Omental fat pad (tissue), 4 donors: ENCODE data around the gene GMDS. TPM values are rescaled to one million over a fixed set of nuclear protein-coding genes. Genes with fewer than 3 reads are reported as not detected.

Experiments
- ATAC-seq: fragments of 150-250 bp; one replicate; pipeline ENCODE4 v1.9.1; 2016; ENCODE audit warnings: mild to moderate bottlenecking, moderate library complexity; ENCODE audit not compliant: low FRiP score
- DNase-seq: peaks from one replicate; pipeline ENCODE4 v3.0.0-alpha.2; 2019; ENCODE audit warnings: low spot score
- CTCF ChIP-seq, 3 donors: fragments of 450-650 bp; IDR thresholded peaks; one replicate each; pipeline ENCODE4 v1.5.1; 2016 to 2017; ENCODE audit warnings: antibody characterized with exemption in 3 of 3, mild to moderate bottlenecking in 3 of 3, moderate library complexity in 2 of 3
- total RNA-seq, 4 donors: library from RNA; depleted of rRNA; stranded (reverse); fragments of >200 nt; gene quantifications; one replicate each; pipeline ENCODE4 v1.1.0, GENCODE V29; 2016

Gene GMDS
- total RNA-seq, 4 donors from 2014 or later, result 5.6 to 20.6 (median 10.7) TPM

- no peak for ATAC-seq
- TF ChIP-seq CTCF (IDR thresholded peaks at IDR 0.05), result no peak
- DNase-seq, result no peak
Measured at GRCh38 chr6:1870251-1870650, 375.2 kb downstream of the GMDS start.

- TF ChIP-seq CTCF (IDR thresholded peaks at IDR 0.05), result no peak
- DNase-seq, result no peak
- ATAC-seq, result no peak
Measured at GRCh38 chr6:1869769-1870168, 375.6 kb downstream of the GMDS start.

- no peak for TF ChIP-seq CTCF (IDR thresholded peaks at IDR 0.05)
- ATAC-seq, result no peak
- DNase-seq, result no peak
Measured at GRCh38 chr6:1869308-1869707, 376.1 kb downstream of the GMDS start.

GRCh38 chr6:1868561-1869261 lies 376.7 kb downstream of the GMDS start:
- no peak for TF ChIP-seq CTCF (IDR thresholded peaks at IDR 0.05)
- DNase-seq (no peak), ATAC-seq (no peak)

- no peak for ATAC-seq
- no peak for TF ChIP-seq CTCF (IDR thresholded peaks at IDR 0.05)
- no peak for DNase-seq
Measured at GRCh38 chr6:1867197-1867596, 378.2 kb downstream of the GMDS start.

- TF ChIP-seq CTCF (IDR thresholded peaks at IDR 0.05), result no peak
- no peak for ATAC-seq
- DNase-seq, result no peak
Measured at GRCh38 chr6:1865585-1865984, 379.8 kb downstream of the GMDS start.

GRCh38 chr6:1864496-1864895 lies 380.9 kb downstream of the GMDS start:
- DNase-seq (no peak), ATAC-seq (no peak)
- no peak for TF ChIP-seq CTCF (IDR thresholded peaks at IDR 0.05)
